HepG2 (cell line): ENCODE data around the gene DLX6. TPM values are rescaled to one million over a fixed set of nuclear protein-coding genes. Genes with fewer than 3 reads are reported as not detected.

Source experiments
- DR1 ChIP-seq: sonication (generic); formaldehyde crosslinking; IDR thresholded peaks from 2 replicates; pipeline ENCODE4 v1.8.0; 2021; ENCODE audit warnings: mild to moderate bottlenecking, missing genetic modification reagents, inconsistent platforms
- HDAC2 ChIP-seq: sonication (generic); formaldehyde crosslinking; IDR thresholded peaks from 2 replicates; pipeline ENCODE4 v1.4.0; 2020; ENCODE audit warnings: missing genetic modification reagents
- IKZF4 ChIP-seq: sonication (generic); formaldehyde crosslinking; IDR thresholded peaks from 2 replicates; pipeline ENCODE4 v1.5.1; 2020; ENCODE audit warnings: borderline replicate concordance, mild to moderate bottlenecking, low read depth, missing genetic modification reagents; ENCODE audit errors: not compliant biosample characterization
- KDM2A ChIP-seq: sonication (generic); formaldehyde crosslinking; IDR thresholded peaks from 2 replicates; pipeline ENCODE4 v1.4.0; 2020; ENCODE audit warnings: low read depth, missing genetic modification reagents, borderline replicate concordance
- MAFF ChIP-seq: IDR thresholded peaks from 2 replicates; pipeline ENCODE4 v1.6.1; 2011; ENCODE audit warnings: low read depth, low read length, improper control_type of control experiment
- MAX ChIP-seq: IDR thresholded peaks from 2 replicates; pipeline ENCODE4 v1.6.1; 2012; ENCODE audit warnings: inconsistent platforms
- NFYB ChIP-seq: sonication (generic); formaldehyde crosslinking; IDR thresholded peaks from 2 replicates; pipeline ENCODE4 v1.4.0; 2020; ENCODE audit warnings: missing genetic modification reagents
- NR1H2 ChIP-seq: sonication (generic); formaldehyde crosslinking; IDR thresholded peaks from 2 replicates; pipeline ENCODE4 v1.8.1; 2022; ENCODE audit warnings: low read depth, missing genetic modification reagents, borderline replicate concordance
- PAWR ChIP-seq: sonication (generic); formaldehyde crosslinking; IDR thresholded peaks from 2 replicates; pipeline ENCODE4 v1.4.0; 2020; ENCODE audit warnings: missing genetic modification reagents, mild to moderate bottlenecking, borderline replicate concordance
- RARA ChIP-seq: IDR thresholded peaks from 2 replicates; pipeline ENCODE4 v1.6.1; 2016; ENCODE audit warnings: missing genetic modification reagents, missing compliant biosample characterization
- SIN3A ChIP-seq: IDR thresholded peaks from 2 replicates; pipeline ENCODE4 v1.6.1; 2011; ENCODE audit warnings: low read depth, mild to moderate bottlenecking, control low read depth, low read length, borderline replicate concordance
- TBL1XR1 ChIP-seq: fragments of 150-350 bp; IDR thresholded peaks from 2 replicates; pipeline ENCODE4 v1.6.1; 2014; ENCODE audit warnings: borderline replicate concordance, low read length; ENCODE audit not compliant: partially characterized antibody
- TFDP2 ChIP-seq: sonication (generic); formaldehyde crosslinking; IDR thresholded peaks from 2 replicates; pipeline ENCODE4 v1.4.0; 2020; ENCODE audit warnings: missing genetic modification reagents
- THAP11 ChIP-seq: IDR thresholded peaks from 2 replicates; pipeline ENCODE4 v1.6.1; 2016; ENCODE audit warnings: missing biosample characterization, missing genetic modification reagents
- THAP8 ChIP-seq: sonication (generic); formaldehyde crosslinking; IDR thresholded peaks from 2 replicates; pipeline ENCODE4 v1.5.1; 2020; ENCODE audit warnings: missing genetic modification reagents, mild to moderate bottlenecking, borderline replicate concordance
- USF2 ChIP-seq, 2 experiments: sonication (generic) in 1 of 2; formaldehyde crosslinking in 1 of 2; IDR thresholded peaks; 2 replicates each; pipeline versions ENCODE4 v1.5.1 to v1.6.1; 2011 to 2020; ENCODE audit warnings: borderline replicate concordance in 1 of 2, low read depth in 1 of 2, low read length in 1 of 2, mild to moderate bottlenecking in 1 of 2, missing genetic modification reagents in 1 of 2, moderate library complexity in 1 of 2
- ZBTB26 ChIP-seq: IDR thresholded peaks from 2 replicates; pipeline ENCODE4 v1.6.1; 2016; ENCODE audit warnings: missing compliant biosample characterization, missing genetic modification reagents, borderline replicate concordance
- ZNF124 ChIP-seq: sonication (generic); formaldehyde crosslinking; IDR thresholded peaks from 2 replicates; pipeline ENCODE4 v1.4.0; 2020; ENCODE audit warnings: missing genetic modification reagents
- ZNF34 ChIP-seq: sonication (generic); formaldehyde crosslinking; IDR thresholded peaks from 2 replicates; pipeline ENCODE4 v1.4.0; 2020; ENCODE audit warnings: mild to moderate bottlenecking, missing genetic modification reagents, borderline replicate concordance
- ZNF660 ChIP-seq: sonication (generic); formaldehyde crosslinking; IDR thresholded peaks from 2 replicates; pipeline ENCODE4 v1.5.1; 2020; ENCODE audit warnings: mild to moderate bottlenecking, low read depth, missing genetic modification reagents, borderline replicate concordance
- ZNF879 ChIP-seq: sonication (generic); formaldehyde crosslinking; IDR thresholded peaks from 2 replicates; pipeline ENCODE4 v1.8.1; 2023; ENCODE audit warnings: missing genetic modification reagents
- ZNF883 ChIP-seq: sonication (generic); formaldehyde crosslinking; IDR thresholded peaks from 2 replicates; pipeline ENCODE4 v1.5.1; 2020; ENCODE audit warnings: mild to moderate bottlenecking, missing genetic modification reagents; ENCODE audit errors: not compliant biosample characterization
- polyA plus RNA-seq, 8 experiments: library from polyadenylated mRNA; depleted of rRNA in 3 of 8; stranded (reverse) in 7 of 8; unstranded in 1 of 8; fragments of >200 nt; fragmentation: Illumina TruSeq in 4 of 8; extraction: Trizol in 4 of 8; gene quantifications; 2 replicates each; pipeline versions ENCODE4 v1.2.1 to v1.2.3, GENCODE V29; 2011 to 2016; ENCODE audit warnings: low read depth in 4 of 8, missing spikeins in 1 of 8, mixed read lengths in 1 of 8; ENCODE audit not compliant: insufficient read depth in 1 of 8
- total RNA-seq, 5 experiments: library from RNA; depleted of rRNA; stranded (reverse); fragments of >200 nt; fragmentation: Illumina TruSeq; extraction: Trizol; gene quantifications; 2 replicates each; pipeline ENCODE4 v1.2.3, GENCODE V29; 2016; ENCODE audit warnings: low read depth in 1 of 5

The DLX6 gene
- total and polyA plus RNA-seq, 2 of the 13 experiments (the other 11 are each of a cell fraction or from before 2014, with no cell fraction given), result 3.5 to 5.5 TPM

GRCh38 chr7:97016381-97017191 is 11.2 kb downstream of the DLX6 start (continued):
- TF ChIP-seq NFYB (CRISPR knock-in tag), result no peak; the same call in 1 of the 2 replicates
- no peak for TF ChIP-seq ZBTB26 (CRISPR knock-in tag)
- no peak for TF ChIP-seq IKZF4
- no peak for TF ChIP-seq THAP11 (CRISPR knock-in tag)
- peak; percentile 50; the same call in 1 of the 2 replicates for TF ChIP-seq HDAC2 (CRISPR knock-in tag)
- no peak for TF ChIP-seq ZNF34 (CRISPR knock-in tag)
- TF ChIP-seq USF2 (IDR thresholded peaks at IDR 0.05; ENCODE audit: low read depth, low read length), result no peak
- TF ChIP-seq USF2 (CRISPR knock-in tag; IDR thresholded peaks at IDR 0.05; ENCODE audit: borderline replicate concordance), result no peak; the same call in 1 of the 2 replicates
- TF ChIP-seq TFDP2, result no peak; the same call in 1 of the 2 replicates
- TF ChIP-seq THAP8 (CRISPR knock-in tag), result no peak
- TF ChIP-seq MAX, result 0 out of 2 replicates have a peak, but pooled peaks have one; percentile 54
- peak; percentile 81 for TF ChIP-seq KDM2A (CRISPR knock-in tag)
- no peak; the same call in 1 of the 2 replicates for TF ChIP-seq SIN3A
- 0 out of 2 replicates have a peak, but pooled peaks have one; percentile 23 for TF ChIP-seq DR1 (CRISPR knock-in tag)
- no peak for TF ChIP-seq NR1H2 (CRISPR knock-in tag)
- TF ChIP-seq RARA (CRISPR knock-in tag), result no peak; the same call in 1 of the 2 replicates
- TF ChIP-seq MAFF, result no peak
- no peak for TF ChIP-seq ZNF124 (CRISPR knock-in tag)
- TF ChIP-seq TBL1XR1, result no peak
- TF ChIP-seq ZNF879, result no peak
- no peak for TF ChIP-seq PAWR
- no peak for TF ChIP-seq ZNF883 (CRISPR knock-in tag)
- no peak for TF ChIP-seq ZNF660 (CRISPR knock-in tag)
